Activated CD8-positive, alpha-beta T cell treated with anti-CD3 and anti-CD28 coated beads for 36 hours (primary cell): ENCODE results near the gene LVRN. TPM values are rescaled to one million over a fixed set of nuclear protein-coding genes. Genes with fewer than 3 reads are reported as not detected.

Experiments used
- ATAC-seq: fragments of 200-7000 bp; cut with Tn5 transposase; one replicate; pipeline ENCODE4 v1.10.0; 2021; ENCODE audit warnings: mild to moderate bottlenecking, moderate library complexity
- CTCF ChIA-PET: fragments of 350-600 bp; sonication (Branson Sonifier 250); formaldehyde crosslinking; loops from one replicate; lab custom pipeline; 2021; ENCODE audit warnings: antibody characterized with exemption; lab: Charles Lee
- POLR2A ChIA-PET: fragments of 350-600 bp; sonication (Branson Sonifier 250); formaldehyde crosslinking; loops from one replicate; lab custom pipeline; 2021; ENCODE audit warnings: antibody characterized with exemption; lab: Charles Lee
- DNase-seq: peaks from one replicate; pipeline ENCODE4 v3.0.0-alpha.2; 2020
- H3K27ac Mint-ChIP-seq: one replicate; pipeline ENCODE4 v1.8.0; 2021; ENCODE audit warnings: mild to moderate bottlenecking, mixed read lengths
- H3K27me3 Mint-ChIP-seq: one replicate; pipeline ENCODE4 v1.8.0; 2021; ENCODE audit warnings: mixed read lengths
- H3K36me3 Mint-ChIP-seq: one replicate; pipeline ENCODE4 v1.8.0; 2021; ENCODE audit warnings: low read depth, mixed read lengths
- H3K4me1 Mint-ChIP-seq: one replicate; pipeline ENCODE4 v1.8.0; 2021; ENCODE audit warnings: low read depth, mixed read lengths
- H3K4me3 Mint-ChIP-seq: one replicate; pipeline ENCODE4 v1.8.0; 2021; ENCODE audit warnings: mild to moderate bottlenecking, moderate library complexity, mixed read lengths
- H3K9me3 Mint-ChIP-seq: one replicate; pipeline ENCODE4 v1.8.0; 2021; ENCODE audit warnings: mixed read lengths
- intact Hi-C: fragments of 100-400 bp; cut with micrococcal nuclease; formaldehyde crosslinking; loops from one replicate; pipeline ENCODE4 v1.10.0; 2022
- total RNA-seq, 2 experiments: library from RNA; stranded (reverse); gene quantifications; one replicate each; pipeline ENCODE4 v1.2.3, GENCODE V29; 2021
- TF ChIP-seq, protein P1 (sequence below): fragments of 200-600 bp; IDR thresholded peaks from one replicate; pipeline ENCODE4 v1.8.0; 2022; ENCODE audit warnings: antibody characterized with exemption, mild to moderate bottlenecking

The LVRN gene
- total RNA-seq, 2 experiments from 2014 or later: 0.27 to 0.29 TPM

DNA sequence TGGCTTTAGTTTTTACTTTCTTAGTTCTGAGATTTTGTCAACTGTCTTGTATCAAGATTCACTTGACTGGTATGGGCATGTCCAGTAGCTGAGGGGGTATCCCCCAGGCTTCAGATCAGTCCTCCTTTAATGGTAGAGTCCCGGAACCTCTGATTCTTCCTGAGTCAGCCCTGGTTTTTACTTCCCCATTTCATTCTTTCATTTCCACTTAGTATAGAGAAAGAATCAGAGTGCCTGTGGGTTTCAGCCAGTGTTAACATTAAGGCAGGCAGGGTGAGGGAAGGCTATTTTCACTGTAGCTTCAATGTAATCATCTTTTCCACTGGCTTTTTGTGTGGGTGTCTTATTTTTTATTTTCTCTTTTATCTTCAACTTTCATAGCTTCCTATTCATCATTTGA is 114.2 kb downstream of the LVRN start:
- Mint-ChIP-seq H3K4me3 (peak overlapping the region; percentile 38), H3K4me1 (peaks cover 24% of the 10 kb centered on the region), H3K27ac (peak overlapping the region; percentile 36), H3K36me3 (peaks cover 2% of the 10 kb centered on the region), H3K27me3 (peaks cover 5% of the 10 kb centered on the region), H3K9me3 (no peaks in the 10 kb centered on the region)
- DNase-seq (peak; percentile 41), ATAC-seq (peak; percentile 93)
- intact Hi-C loops: no loop called here
- TF ChIP-seq, protein P1, sequence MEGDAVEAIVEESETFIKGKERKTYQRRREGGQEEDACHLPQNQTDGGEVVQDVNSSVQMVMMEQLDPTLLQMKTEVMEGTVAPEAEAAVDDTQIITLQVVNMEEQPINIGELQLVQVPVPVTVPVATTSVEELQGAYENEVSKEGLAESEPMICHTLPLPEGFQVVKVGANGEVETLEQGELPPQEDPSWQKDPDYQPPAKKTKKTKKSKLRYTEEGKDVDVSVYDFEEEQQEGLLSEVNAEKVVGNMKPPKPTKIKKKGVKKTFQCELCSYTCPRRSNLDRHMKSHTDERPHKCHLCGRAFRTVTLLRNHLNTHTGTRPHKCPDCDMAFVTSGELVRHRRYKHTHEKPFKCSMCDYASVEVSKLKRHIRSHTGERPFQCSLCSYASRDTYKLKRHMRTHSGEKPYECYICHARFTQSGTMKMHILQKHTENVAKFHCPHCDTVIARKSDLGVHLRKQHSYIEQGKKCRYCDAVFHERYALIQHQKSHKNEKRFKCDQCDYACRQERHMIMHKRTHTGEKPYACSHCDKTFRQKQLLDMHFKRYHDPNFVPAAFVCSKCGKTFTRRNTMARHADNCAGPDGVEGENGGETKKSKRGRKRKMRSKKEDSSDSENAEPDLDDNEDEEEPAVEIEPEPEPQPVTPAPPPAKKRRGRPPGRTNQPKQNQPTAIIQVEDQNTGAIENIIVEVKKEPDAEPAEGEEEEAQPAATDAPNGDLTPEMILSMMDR: no peak
- CTCF ChIA-PET: interaction anchor here (1.2 to 2.0 kb wide), 2 partner anchors 8 to 441 kb away, joined by 4 to 18 read pairs; no protein-coding TSS in a partner anchor
- POLR2A ChIA-PET: interaction anchor here (0.9 to 2.2 kb wide), 3 partner anchors 9 to 451 kb away, joined by 3 to 17 read pairs (median 3); partner anchors contain the start of genes AP3S1, ATG12 and COMMD10

Other genes starting within 250 kb of the LVRN start
- gene CDO1, start 145.8 kb upstream of the LVRN start, total RNA-seq: under 1 TPM; 0.18 to 0.22 TPM
- 10 to 100 TPM; 37.2 to 37.8 TPM for gene ATG12, start 120.9 kb upstream of the LVRN start, total RNA-seq
- gene AP3S1, start 120.5 kb upstream of the LVRN start, total RNA-seq: 100 to 1,000 TPM; 102 to 107 TPM
- not detected for gene ARL14EPL, start 70.0 kb downstream of the LVRN start, total RNA-seq
- gene COMMD10, start 122.5 kb downstream of the LVRN start, total RNA-seq: 10 to 100 TPM; 16.7 to 20.8 TPM